Globus pallidus (tissue), 1 donor: ENCODE measurements around the gene SNX1.

Source experiments
- DNase-seq: peaks from one replicate; pipeline ENCODE4 v3.0.0-alpha.2; 2015; ENCODE audit warnings: low spot score

Gene SNX1

DNA sequence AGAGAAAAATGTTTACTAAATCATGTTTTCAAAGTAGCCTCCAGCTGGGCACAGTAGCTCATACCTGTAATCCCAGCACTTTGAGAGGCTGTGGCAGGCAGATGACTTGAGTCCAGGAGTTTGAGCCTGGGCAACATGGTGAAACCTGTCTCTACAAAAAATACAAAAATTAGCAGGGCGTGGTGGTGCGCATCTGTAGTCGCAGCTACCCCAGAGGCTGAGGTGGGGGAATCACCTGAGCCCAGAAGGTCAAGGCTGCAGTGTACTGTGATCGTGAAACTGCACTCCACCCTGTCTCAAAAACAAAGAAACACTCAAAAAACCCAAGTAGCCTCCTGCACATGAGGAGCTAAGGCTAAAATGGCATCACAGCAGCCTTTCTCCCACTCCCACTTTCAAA, 68.7 kb downstream of the SNX1 start:
- DNase-seq, result no peak

DNA sequence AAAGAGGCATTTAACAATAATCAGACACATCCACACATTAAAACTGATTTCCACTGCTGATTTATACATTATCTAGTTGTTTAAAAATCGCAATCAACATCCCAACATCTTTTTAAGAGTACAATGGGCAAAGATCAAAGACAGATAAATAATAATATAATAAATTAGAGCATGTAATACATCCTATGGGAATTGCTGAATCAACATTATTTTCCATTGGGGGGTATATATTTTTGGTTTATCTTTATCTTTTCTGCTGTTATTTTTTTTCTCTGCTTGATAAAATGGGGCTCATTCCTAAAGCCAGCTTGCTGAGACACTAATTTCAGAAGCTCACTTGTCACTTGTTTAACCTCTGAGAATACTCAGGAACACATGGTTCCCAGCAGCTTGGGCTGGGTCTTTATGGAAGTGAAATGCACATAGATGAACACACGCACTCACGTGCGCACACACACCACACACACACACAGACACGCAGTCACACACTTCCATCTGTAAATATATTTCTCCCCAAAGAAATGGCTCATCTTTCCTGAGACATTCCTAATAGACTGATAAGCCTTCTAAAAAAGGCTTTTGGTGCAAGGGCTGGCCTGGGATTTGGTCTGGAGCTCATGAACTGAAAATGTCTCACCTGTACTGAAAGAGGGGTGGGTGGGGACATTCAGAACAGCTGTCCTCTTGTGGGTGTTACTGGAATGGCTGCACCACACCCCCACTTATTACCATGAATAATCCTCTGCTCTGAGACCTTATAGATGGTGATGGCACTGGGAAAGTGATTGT, 70.5 kb downstream of the SNX1 start:
- DNase-seq, result no peak

DNA sequence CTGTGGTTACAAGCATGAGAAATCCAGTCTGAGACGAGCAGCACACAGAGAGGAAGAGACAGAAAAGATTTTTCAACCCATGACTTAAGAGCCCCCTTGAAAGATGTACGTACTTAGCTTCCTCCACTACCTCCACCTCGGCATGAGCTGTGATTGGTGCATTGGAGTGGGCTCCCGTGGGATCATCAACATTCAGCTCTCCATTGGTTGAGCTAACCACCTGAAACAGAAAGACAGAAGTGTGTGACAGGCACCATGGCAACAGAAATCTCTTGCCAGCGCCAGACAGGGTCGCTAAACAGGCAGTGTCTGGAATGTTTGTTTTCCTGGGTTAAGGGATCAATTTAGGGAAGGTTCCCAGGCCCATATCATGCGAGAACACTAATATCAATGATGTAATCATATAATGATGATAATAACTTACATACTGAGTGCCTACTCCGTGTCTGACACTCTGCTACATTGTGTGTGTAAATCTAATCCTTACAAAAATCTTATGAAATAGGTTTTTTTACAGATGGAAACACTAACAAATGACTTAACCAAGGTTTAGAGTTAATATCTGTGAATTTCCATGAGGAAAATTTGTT, 84.5 kb downstream of the SNX1 start:
- DNase-seq, result no peak

DNA sequence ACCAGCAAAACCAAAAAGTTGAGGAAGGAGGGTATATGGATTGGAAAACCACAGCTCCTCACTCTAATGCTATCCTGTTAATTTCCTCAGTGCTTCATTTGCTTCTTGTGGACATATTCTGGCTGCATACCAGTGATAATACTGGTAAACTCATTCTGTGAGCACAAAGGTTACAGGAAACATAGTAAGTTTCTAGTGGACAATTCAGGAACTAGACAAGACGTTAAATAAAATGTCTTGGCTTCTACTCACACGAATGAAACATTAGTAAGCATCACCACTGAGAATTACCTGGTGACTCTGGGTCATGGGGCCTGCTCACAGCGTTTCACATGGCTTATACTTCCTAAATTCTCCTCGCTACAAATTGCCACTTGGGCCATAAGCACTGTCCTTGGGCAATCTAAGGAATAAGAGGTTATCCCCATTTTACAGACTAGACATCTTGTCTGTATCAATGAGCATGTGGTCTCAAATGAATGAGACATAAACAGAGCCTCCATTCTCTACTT, 87.1 kb downstream of the SNX1 start:
- no peak for DNase-seq

DNA sequence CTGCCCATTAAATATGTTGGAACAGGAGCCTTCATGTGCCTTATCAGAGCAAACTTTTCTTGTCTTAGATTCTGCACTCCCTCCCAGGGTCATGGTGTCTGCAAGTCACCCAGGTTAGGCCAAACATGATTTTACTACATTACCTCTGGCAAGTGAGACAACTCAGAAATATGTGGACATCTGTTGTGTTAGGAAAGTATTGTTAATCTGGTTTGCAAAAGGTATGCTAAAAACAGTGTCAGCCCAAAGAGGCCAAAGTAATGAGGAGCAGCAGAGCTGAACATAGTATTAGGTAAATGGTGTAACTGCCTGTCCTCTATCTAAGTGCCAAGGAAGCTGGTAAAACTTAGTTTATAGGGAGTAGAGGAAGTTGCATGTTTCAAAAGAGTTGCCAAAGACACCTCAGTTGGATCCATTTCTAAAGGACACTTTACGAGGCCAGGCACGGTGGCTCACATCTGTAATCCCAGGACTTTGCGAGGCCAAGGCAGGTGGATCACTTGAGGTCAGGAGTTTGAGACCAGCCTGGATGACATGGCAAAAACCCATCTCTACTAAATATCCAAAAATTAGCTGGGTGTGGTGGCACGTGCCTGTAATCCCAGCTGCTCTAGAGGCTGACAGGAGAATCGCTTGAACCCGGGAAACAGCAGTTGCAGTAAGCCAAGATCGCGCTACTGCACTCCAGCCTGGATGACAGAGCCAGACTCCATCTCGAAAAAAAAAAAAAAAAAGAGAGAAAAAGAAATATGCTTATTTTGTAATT, 89.5 kb downstream of the SNX1 start:
- DNase-seq, result no peak

DNA sequence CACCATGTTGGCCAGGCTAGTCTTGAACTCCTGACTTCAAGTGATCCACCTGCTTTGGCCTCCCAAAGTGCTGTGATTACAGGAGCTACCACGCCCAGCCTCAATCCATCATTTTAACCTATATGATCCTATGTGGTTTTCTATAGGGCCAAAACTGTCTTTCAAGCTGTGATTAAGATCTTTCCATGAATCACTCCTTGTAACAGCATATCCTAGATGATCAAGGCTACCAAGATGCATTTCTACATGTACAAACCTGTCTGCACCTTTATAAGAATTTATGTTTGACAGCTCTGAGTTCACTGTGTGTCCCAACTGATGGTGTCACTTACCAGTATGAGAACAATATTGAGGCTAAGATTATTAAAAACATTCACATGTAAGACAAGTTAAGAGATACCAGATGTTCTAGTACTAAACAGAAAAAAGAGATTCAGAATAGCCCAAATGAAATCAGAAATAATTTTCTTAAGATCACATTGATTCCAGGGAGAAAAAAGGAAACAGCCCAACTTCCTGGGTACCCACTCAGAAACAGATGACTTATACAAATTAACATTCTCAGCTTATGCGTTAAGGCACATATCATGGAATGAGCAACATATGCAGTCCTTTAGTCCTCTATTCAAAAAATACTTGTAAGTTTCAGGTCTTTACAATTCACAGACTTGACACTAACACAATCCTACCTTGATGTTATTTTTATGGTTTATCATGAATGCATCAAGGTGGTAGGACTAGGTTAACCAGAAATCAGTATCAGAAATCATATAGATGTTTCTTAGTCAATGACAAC, 91.8 kb downstream of the SNX1 start:
- no peak for DNase-seq
